NCI-H82 treated with DMSO at 0.1 percent for 48 hours (cell line): ENCODE results near the gene RFWD3.

Source experiments
- DNase-seq: peaks from one replicate; lab custom pipeline; 2025; ENCODE audit not compliant: unreplicated experiment; lab: John Stamatoyannopoulos, UW

Gene RFWD3

DNA sequence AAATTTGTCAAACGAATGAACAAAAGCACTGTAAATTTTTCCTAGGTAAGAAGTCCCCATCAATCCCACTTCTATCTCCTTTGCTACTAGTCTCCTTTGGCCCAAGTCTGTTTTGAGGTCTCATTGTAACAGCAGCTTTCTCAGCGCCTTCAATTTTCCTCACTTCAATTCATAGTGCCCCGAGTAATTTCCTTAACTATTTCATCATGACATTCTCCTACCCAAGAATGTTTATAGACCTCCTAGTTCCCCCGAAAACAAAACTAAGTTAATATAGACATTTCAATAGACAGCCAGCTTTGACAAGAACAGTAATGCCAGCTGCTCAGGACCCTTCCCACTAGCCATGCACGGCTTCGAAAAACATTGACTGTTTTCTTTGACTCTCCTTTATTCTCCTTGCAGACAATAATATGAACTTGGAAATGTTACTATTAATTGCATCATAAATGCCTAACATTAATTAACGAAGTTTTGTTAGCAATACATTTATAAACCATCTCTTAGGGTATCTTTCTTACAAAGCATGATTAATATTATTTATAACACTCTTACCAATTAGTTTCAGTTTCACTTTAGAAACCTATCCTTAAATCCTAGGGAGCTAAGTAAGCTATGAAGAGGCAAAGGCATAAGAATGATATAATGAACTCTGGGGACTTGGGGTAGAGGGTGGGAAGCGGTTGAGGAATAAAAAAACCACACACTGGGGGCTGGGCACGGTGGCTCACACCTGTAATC lies 82.6 kb downstream of the RFWD3 start:
- DNase-seq, result no peak

DNA sequence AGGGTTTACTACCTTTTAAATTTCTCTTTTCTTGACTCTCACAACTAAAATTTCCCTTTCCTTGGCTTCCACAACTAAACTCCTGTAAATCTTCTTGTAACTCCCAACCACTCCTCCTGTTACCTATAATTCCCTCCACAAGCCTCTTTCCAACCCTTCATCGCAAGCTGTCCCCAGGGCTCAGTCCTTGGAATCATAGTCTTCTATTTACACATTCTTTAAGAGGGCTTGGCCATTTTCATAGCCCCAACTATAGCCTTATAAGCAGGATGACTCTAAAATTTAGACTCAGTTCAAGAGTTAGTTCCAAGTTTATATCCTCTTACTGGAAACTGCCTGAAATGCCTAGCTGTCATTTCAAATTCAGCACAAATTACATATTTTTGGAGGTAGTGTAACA lies 83.7 kb downstream of the RFWD3 start:
- DNase-seq, result no peak

DNA sequence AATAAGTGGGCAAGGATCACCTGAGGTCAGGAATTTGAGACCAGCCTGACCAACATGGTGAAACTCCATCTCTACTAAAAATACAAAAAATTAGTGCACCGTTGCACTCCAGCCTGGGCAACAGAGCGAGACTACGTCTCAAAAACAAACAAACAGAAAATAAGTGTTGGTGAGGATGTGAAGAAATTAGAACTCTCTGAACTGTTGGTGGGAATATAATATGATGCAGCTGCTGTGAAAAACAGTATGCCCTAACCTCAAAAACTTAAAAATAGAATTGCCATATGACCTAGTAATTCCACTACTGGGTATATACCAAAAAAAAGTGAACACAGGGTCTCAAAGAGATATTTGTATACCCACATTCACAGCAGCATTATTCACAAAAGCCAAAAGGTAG lies 85.8 kb downstream of the RFWD3 start:
- DNase-seq, result no peak

DNA sequence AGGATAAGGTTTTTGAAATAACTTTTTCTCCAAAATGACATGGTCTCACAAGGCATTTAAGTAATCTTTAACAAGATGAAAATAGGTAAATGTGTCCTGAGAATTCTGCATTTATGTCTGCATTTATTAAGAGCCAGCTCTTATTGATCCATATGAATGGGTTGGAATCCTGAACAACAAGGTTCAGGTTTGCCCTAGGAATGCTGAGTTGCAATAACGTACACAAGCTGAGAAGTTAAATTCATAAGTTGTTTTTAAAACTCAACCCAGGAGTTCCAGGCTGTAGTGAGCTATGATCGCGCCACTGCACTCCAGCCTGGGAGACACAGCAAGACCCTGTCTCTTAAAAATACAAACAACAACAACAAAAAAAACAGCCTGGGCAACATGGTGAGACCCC lies 87.8 kb downstream of the RFWD3 start:
- DNase-seq, result no peak

DNA sequence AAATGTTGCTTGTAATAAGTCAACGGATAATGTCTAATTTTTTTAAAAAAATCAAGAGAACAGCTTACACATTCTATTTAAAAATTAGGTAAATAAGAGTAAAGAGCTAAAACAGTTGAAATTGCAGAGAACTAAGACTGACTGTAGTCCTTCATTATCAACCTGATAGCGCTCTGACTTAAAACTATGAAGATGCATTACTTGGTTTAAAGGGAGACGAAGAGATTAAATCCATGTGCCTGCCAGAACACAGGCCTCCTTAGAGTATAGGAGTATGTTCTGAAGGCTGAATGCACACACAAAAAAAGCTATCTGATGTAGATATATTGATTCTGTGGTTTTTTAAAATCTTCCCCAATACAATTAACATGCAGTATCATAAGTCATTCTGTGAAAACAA lies 88.2 kb downstream of the RFWD3 start:
- DNase-seq, result no peak

DNA sequence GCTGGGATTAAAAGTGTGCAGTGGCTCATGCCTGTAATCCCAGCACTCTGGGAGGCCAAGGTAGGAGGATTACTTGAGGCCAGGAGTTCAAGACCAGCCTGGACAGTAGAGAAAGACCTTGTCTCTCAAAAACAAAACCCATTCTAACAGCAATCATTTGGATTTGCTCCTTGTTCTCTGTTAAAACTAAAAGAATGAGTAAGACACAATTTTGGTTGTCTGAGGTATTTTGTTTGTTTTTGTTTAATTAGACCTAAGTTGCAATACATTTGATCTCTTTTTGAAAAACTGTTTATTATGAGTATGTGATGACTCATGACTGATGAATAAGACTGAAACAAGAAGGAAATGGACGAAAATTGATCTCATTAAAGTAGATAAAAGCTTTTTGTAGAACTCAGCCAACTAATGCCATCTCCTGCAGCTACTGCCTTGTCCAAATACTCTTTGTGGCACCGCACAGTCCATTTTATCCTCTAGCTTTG lies 88.8 kb downstream of the RFWD3 start:
- no peak for DNase-seq

DNA sequence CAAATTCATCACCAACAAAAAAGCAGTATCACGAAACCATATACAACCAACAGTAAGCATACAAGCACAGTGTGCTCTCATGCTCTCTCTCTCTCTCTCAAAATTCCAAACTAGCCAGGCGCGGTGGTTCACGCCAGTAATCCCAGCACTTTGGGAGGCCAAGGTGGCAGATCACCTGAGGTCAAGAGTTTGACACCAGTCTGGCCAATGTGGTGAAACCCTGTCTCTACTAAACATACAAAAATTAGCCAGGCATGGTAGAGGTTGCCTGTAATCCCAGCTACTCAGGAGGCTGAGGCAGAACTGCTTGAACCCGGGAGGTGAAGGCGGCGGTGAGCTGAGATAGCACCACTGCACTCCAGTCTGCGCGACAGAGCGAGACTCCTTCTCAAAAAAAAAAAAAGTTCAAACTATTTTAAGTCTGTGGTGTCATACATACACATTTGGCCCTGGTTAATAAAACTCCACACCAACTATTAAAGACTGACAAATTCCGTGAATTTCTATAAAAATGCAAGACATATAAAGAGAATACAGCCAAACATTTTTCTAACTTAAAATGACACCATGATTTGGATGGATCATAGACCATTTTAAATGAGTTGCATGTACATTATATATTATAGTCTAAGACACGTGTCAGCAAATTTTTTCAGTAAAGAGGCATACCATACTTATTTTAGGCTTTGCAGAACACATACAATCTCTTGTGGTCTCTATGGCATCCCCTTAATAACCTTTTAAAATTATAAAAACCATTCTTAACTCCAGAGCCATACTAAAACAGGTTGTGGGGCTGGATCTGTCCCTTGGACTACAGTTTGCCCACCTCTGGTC lies 90.7 kb downstream of the RFWD3 start:
- DNase-seq, result no peak

DNA sequence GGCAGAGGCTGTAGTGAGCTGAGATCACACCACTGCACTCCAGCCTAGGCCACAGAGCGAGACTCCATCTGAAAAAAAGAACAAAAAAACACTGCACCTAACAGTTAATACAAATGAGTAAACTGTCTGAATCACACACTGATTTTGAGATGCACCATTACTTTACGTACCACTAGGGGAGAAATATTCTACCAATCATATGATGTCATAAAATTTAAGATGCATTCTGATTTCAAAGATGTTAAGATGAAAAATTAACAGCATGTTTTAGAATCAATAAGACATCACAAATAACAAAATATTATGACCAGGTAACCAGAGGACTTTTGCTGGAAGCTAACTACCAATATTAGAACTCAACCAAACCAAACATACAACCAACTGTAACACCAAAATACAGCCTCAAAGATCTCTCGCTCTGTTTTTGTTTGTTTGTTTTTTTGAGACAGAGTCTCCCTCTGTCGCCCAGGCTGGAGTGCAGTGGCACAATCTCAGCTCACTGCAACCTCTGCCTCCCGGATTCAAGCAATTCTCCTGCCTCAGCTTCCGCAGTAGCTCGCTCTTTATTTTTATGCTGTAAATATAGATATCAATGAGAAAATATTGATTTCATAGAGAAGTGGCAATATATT lies 91.4 kb downstream of the RFWD3 start:
- DNase-seq, result no peak

DNA sequence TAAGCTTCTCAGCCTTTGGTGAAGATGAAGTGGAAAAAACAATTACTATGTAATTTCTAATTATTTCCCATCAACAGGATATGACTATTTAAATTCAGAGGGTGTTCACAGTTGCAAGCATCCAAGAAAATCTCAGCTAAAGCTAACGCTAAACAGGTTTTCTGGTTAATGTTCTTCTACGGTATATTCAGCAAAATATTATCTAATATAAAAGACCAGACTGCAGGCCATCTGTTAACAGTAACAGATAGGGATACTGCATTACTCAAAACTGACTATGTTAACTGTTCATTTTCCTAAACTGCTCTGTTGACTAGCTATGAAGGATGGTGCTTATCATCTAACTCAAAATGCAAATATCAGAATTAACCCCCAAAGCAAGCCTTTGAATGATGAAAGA lies 92.5 kb downstream of the RFWD3 start:
- DNase-seq, result no peak

DNA sequence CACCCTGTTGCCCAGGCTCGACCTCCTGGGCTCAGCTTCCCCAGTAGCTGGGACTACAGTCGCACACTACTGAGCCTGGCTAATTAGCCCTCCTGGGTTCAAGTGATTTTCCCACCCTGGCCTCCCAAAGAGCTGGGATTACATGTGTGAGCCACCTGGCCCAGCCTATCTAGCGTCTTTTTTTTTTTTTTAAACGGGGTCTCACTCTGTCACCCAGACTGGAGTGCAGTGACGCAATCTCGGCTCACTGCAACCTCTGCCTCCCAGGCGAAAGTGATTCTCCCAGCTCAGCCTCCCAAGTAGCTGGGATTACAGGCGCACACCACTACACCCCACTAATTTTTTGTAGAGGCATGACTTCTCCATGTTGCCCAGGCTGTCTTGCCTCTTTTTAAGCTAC lies 93.1 kb downstream of the RFWD3 start:
- no peak for DNase-seq
